Endothelial cell of hepatic sinusoid (primary cell): Measurements from ENCODE around the gene NAALADL2.

Experiments used
- in situ Hi-C: cut with HindIII; loops from 2 replicates; pipeline ENCODE4 v1.10.0; 2017; ENCODE audit warnings: low sequenced_read_pairs

NAALADL2 gene

DNA sequence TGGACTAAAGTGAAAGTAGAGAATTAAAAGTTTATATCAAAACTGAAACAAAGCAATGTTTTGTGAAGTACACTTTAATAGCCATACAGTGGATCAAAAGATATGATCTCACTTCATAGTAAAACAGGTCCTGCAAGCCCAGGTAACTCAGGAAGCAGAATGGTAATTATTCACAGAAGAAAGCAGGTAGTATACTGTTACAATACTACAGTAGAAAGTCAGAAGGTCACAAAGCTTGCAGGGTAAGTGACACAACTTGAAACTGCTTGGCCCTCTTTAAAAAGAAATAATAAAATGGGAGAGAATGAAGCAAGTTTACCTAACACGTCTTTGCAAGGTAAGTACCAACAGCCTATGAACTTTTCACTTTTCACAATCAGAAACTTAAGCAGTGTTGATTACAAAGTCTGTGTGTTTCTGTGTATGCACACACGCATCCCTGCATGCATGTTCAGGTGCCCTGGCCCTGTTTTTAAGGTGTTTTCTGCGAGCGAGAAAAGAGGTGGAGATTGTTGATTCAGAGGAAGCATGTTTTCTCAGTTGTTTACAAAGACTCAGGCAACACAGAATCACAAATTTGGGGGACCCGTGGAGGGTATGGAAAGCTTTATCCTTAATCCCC is at the start of gene NAALADL2:
NAALADL2 (plus strand) TSS at position 221 of the 622 bp plus-strand sequence.
- in situ Hi-C loops = no loop called here

DNA sequence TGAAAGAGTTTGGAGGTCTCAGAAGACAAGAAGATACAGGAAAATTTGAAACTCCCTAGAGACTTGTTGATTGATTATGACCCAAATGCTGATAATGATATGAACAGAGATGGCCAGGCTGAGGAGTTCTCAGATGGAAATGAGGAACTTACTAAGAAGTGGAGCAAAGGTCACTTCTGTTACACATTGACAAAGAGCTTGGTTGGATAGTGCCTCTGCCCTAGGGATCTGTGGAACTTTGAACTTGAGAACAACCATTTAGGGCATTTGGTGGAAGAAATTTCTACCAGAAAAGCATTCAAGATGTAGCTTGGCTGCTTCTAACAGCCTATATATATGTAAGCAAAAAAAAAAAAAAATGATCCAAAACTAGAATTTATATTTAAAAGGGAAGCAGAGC is 48.9 kb upstream of the NAALADL2 start:
- in situ Hi-C loops = no loop called here

DNA sequence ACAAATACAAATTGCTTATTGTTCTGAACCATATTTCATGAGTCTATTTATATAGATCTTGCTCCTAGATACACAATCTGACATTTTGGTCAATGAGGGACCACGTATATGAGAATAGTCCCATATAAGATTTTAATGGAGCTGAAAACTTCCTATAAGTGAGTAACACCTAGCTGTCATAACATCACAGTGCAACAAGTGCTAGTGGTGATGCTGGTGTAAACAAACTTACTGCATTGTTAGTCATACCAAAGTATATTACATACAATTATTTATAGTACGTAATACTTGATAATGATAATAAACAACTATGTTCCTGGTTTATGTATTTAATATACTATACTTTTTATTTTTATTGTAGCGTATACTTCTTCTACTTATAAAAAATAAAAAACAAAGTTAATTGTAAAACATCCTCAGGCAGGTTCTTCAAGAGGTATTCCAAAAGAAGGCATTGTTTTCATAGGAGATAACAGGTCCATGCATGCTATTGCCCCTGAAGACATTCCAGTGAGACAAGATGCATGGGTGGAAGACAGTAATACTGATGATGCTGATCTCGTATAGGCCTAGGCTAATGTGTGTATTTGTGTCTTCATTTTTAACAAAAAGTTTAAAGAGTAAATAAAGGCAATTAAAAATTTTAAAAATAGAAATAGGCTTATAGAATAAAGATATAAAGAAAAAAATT is 46.8 kb upstream of the NAALADL2 start:
- in situ Hi-C loops = no loop called here

DNA sequence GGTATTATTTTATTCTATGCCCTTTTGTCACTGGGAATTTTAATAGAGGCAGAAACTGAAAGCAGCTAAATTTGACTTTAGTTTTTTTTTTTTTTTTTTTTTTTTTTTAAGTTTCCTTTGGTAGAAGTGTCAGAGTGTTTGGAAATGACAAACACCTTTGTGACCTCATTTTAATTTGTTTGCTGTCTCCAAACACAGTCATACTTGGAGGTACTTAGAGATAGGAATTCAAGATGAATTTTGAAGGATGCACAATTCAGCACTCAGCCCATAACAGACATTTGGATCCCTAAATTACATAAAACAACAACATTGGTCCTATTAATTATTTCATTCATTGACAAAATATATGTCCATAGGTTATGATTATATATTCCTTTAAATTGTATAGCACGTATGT is 43.4 kb upstream of the NAALADL2 start:
- in situ Hi-C loops = no loop called here

DNA sequence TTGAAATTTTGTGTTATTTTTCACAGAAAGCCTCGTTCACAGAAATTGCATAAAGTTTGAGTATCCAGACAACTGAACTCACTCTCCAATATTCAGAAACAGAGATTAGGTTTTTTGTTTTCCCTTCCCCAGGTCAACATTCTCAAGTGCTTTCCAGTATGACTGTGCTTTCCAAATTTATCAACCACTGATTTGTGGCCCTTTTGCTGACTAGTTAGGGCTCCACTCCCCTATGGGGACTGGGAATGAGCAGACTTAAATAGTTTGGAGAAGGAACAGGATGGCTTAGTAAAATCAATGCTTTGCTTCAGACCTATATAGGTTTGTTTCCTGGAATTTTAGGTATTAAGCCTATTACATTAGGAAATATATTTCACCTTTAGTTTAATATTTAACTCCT is 38.2 kb upstream of the NAALADL2 start:
- in situ Hi-C loops = no loop called here

DNA sequence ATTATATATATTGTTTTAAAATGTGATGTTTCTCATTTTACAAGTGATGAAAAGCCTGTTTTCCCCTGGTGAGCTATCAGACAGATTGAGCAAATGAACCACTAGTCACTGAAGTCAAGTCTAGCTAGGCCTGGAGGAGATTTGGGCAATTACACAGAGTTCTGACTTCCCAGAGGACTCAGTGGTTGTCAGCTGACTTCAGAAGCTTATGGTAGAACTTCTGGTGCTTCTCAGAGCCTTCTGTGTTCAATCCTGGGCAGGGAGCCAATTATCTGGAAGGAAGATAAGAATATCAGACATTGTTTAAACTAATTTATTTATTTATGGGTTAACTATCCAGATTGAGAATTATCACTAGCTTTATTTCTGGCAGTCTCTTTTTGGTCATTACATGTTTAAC is 37.7 kb upstream of the NAALADL2 start:
- in situ Hi-C loops = no loop called here

DNA sequence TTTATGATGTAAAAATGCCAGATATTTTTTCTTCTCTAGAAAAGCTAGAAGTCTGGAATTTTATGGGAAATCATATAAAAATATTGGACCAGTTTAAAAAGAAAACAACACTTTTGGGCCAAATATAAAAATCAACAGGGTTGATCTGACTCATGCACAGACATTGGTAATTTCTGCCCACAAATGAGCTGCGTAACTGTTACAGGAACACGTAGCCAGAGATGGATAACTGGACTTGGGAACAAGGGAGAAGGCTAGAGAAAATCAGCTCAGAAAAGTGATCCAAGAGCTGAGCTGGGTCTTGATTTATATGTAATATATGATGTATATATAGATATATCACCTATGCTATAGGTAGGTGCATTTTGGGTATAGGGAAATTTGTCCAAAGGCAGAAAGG is 36.8 kb upstream of the NAALADL2 start:
- in situ Hi-C loops = no loop called here

DNA sequence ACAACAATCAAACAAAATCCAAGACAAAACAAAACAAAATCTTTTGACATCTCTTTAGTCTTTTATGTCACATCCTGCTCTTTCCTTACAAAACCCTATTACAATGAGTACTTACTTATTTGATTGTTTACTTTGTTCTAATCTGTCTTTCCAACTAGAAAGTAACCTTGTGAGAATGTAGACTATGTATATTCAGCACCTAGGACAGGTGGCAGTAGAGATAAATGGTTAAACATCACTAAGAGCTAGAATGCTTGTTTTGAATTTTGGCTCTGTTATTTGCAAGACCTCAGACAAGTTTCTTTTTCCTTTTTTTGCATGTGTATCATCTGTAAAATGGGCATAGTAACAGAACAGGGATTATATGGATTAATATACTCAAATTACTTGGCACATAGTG is 33.1 kb upstream of the NAALADL2 start:
- in situ Hi-C loops = no loop called here

DNA sequence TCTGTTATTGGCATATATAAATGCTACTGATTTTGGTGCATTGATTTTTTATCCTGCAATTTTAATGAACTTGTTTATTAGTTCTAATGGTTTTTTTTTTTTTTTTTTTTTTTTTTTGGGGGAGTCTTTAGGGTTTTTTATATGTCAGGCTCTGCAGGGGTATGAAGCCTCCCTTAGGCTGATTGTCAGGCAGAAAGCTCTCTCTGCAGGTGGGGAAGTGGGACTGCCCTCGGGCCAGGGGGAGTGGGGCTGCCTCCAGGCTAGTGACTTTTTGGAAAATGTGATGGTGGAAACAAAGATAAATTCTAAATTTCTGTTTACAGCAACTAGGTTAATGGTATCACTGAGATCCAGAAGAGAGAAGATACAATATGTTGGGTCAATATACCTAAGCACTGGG is 14.4 kb upstream of the NAALADL2 start:
- in situ Hi-C loops = no loop called here

DNA sequence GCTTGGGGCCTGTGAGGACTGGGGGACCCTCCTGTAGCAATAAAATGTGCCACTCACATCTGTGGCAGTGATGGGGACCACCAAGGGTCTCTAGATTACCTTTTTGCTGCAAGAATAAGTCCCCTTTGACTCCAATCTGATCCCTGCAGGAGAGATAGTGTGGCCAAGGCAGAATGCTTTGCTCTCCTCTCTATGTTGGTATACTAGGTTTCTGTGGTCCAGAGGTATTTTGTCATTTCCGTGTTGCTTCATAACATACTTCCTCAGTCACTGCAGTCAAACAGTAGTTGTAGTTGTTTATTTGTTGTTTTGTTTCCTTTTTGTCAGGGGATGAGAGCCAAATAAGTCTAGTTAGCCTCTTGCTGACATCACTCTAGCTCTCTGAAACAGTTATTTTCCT is 13.1 kb upstream of the NAALADL2 start:
- in situ Hi-C loops = no loop called here

DNA sequence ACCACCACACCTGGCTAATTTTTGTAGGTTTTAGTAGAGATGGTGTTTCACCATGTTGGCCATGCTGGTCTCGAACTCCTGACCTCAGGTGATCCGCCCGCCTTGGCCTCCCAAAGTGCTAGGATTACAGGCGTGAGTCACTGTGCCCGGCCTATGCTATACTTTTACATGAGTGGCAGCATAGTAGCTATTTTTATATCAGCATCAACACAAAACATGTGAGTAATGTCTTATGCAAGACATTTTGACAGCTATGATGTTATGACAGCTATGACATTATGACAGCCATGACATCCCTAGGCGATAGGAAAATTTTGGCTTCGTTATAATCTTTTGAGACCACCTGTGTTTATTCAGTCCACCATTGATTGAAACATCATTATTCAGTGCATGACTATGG is 4.1 kb upstream of the NAALADL2 start:
- in situ Hi-C loops = no loop called here

DNA sequence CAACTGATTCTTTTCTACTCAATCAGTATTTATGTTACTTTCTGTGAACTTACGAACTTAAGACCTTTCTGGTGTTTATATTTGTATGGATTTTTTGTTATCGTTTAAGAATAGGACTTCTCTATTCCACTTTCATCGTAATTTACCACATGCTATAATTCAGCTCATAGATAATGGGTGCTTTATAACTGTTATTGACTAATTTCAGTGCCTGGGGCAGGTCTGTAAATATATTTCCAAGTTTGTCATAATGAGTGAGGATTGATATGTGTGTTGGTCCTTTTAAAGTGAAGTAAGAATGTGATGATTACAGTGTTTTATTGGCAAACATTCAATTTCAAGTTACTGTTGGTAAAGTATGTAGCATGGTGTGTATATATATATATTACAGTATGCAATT is 1.8 kb upstream of the NAALADL2 start:
- in situ Hi-C loops = no loop called here

DNA sequence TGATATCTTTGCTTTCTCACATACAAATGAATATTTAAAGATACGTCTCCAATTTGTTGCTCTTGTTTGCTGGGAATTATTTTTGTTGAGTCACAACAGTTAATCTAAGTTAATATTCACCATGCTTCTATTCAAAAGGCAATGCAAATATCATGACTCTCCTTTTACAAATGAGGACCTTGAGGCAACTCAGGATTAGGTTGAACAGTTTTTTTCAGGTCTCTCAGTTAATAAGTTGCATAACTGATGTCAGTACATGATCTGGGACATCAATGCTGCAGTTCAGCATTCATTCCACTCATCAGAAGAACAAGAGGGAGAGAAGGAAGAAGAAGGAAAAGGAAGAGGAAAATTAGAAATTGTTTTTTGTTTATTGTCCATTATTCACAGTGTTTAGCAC is 781 bp upstream of the NAALADL2 start:
- in situ Hi-C loops = no loop called here

DNA sequence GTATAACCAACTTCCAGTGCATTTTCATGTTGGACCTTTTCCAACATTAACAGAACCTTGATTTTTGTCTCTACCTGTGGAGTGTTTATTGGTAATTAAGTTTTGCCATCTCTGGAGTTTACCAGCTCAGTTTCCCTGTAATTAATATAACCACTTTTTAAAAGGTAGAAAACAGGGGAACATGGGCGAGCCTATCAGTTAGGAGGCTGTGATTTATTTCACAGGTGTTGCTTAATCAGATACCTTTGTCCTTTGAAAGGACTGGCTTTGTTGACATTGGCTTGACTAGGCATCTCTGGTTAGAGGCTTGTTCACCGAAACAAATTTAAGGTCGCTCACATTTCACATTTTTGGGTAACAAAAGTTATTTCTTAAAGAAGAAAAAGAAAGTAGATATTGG is 622 bp downstream of the NAALADL2 start:
- in situ Hi-C loops = no loop called here

DNA sequence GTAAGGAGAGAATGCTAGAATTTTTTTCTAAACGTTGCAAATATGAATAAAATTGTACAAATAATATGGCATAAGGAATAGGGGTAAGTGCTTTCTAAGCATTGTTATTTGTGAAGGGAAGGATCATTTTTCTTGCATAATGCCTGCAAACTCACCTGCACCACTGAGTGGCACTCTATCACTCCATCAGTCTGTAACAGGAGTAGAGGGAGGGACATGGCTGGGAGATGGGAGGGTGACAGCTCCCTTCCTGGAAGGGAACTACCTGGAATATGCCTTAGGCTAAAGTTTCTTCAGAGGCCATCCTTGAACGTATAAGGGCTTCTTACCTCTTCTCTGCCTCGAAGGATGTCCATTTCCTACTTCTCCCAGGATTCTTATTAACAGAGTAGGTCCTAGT is 3.0 kb downstream of the NAALADL2 start:
- in situ Hi-C loops = no loop called here

DNA sequence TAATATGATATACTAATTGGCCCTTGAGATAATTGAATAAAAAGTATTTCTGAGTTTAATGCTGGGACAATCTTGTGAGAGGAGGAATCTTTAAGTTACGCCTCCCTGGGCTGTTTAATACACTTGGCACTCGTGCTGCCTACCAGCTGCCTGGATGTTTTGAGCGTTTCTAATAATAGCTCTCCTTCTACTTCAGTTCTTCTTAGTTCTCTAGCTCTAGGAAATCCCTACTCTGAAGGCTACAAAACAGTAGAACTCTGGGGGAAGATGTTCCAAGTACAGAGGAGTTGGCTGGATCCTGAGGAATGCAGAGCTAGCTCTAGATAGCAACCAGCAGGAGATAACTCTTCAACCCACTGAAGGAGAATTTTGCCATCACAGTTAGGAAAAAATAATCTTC is 3.5 kb downstream of the NAALADL2 start:
- in situ Hi-C loops = no loop called here

DNA sequence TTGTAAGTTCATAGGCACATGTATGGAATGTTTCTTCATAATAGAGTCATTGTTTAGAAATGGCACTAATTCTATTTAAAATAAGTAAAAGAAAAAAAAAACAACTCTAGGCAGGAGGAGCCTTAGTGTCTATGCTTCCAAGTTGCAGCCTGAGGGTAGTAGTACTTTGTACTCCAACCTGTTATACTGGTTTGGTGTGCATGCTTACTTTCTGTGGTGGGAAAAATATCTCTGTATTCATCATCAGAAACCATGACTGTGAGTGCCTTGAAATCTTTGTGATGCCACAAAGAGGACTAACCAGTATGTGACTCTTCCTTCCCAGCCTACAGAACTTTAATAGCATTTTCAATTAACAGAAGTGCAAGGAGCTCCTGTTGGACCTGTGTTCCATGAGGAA is 4.4 kb downstream of the NAALADL2 start:
- in situ Hi-C loops = no loop called here

DNA sequence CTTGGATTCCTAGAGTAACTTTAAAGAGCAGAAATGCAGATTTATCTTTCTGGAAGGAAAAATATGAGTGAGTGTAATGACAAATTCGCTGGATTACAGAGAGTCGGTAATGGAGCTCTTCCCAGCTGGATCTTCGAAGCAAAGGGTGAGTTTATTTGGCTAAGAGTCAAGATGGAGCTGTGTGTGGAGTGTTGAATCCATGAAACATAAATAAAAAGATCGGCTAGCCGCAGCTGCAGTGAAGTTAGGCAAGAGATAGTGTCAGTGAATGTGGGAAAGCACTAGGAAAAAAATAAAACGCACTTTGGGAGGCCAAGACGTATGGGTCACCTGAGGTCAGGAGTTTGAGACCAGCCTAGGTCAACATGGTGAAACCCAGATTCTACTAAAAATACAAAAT is 10.3 kb downstream of the NAALADL2 start:
- in situ Hi-C loops = no loop called here

DNA sequence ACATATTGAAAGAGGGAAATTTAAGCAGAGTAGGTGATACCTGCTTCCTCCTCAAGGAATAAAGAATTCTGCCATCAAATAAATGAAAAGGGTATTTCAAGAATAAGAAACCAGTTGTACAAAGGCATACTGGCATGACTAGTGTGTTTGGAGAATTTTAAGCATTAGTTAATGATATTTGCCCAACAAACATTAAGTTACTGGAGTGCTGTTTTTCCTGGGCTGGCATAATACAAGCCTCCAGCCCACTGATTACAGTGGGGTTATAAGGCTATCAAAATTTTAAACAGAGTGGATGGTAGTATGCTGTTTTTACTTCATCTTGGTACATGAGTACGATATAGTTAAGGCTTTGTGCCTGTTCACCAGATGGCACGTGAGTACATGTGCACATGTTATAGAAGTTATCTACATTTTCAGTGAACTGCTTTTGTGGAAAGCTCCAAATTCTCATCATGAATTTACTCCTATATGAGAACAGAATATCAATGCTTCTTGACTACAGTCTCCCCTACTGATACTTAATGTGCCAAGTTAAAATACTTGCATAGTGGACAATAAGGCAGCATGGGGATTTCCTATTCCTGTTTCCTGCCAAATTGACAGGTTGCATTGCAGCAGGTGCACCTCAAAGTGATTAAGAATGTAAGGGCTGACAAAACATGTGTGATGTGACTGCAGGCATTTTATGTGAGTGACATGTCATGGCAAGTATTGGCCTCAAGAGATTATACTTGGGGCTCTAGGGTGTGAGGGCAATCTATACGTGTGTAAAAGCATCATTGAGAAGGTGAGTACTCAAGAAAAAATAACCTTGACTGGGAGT is 14.9 kb downstream of the NAALADL2 start:
- in situ Hi-C loops = no loop called here

DNA sequence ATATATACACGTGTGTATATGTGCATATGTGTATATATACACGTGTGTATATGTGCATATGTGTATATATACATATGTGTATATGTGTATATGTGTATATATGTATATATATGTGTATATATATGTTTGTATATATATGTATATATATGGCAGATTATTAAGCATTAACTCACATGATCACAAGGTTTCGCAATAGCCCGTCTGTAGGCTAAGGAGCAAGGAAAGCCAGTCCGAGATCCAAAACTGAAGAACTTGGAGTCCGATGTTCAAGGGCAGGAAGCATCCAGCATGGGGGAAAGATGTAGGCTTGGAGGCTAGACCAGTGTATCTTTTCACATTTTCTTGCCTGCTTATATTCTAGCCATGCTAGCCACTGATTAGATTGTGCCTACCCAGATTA is 23.7 kb downstream of the NAALADL2 start:
- in situ Hi-C loops = no loop called here

DNA sequence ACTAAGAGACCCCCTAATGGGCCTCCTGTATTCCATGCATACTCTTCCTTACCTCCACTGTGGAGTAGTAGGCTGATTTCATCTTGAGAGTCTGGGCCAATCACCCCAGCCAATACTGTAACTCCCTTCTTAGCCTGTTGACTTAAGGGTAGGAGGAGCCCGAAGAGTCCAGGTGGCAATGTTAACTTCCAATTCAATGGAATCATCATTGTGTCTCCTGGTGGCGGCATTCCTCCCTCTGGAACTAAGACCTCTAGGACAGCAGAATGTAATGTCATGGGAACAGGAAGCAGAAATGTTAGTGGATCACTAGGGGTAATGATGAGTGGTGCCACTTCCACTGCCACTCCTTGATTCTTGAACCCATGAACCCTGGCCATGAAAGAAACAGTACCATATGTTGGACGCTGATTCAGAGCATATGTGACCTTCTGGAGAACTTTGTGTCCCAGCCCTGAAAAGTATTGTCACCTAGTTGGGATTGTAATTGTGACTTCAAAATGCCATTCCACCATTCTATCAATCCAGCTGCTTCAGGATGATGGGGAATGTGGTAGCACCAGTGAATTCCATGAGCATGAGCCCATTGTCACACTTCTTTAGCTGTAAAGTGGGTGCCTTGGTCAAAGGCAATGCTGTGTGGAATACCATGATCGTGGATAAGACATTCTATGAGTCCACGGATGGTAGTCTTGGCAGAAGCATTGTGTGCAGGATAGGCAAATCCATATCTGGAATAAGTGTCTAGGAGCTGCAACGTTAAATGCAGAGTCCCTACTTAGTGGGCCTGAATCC is 24.9 kb downstream of the NAALADL2 start:
- in situ Hi-C loops = no loop called here
